ENCODE results near the gene NDUFB3. TPM values are rescaled to one million over a fixed set of nuclear protein-coding genes. Genes with fewer than 3 reads are reported as not detected.

The NDUFB3 gene
- total and polyA plus RNA-seq, 4 donors, result 34.2 to 177 (median 53.2) TPM

DNA sequence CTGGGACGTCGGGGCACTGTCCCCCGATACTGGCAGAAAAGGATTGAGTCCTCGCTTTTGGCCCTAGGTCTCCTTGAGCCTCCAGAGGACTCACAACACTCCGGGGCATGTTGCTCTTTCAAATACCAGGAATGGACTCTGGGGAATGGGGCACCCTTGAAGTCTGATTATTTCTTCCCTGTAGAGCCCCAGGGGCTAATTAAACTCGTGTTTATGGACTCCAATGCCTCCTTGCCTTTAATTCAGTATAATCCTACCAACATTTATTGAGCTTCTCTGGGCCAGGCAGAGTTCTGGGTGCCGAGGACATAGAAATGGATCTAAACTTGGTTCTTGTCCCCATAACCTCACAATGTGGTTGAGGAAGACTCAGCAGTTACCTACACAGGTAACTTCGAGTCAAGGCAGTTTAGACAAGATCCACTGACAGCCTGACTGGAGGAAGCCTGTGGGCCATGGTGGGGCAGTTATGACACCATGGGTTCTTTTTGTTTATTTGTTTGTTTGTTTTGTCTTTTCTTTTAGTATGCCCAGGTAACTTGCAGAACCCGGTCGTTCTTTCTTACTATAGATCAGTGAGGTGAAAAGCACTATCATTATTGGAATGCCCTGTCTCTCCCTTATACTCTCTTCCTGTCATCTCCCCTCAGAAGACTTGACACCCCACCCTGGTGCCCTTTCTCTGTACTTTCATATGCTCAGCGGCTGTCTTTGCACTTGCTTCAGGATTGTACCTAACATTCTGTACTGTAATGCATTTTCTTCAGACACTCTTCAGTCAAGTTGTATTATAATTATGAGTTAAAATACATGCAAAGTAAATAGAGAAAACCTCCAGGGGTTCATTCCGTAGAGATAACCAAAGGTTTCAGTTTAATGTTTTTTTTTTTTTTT, 47.4 kb downstream of the NDUFB3 start:
- TF ChIP-seq HNF4A (conservative IDR thresholded peaks at IDR 0.05), result no peak
- TF ChIP-seq JUND (IDR thresholded peaks at IDR 0.05), result no peak
- TF ChIP-seq, protein P1, sequence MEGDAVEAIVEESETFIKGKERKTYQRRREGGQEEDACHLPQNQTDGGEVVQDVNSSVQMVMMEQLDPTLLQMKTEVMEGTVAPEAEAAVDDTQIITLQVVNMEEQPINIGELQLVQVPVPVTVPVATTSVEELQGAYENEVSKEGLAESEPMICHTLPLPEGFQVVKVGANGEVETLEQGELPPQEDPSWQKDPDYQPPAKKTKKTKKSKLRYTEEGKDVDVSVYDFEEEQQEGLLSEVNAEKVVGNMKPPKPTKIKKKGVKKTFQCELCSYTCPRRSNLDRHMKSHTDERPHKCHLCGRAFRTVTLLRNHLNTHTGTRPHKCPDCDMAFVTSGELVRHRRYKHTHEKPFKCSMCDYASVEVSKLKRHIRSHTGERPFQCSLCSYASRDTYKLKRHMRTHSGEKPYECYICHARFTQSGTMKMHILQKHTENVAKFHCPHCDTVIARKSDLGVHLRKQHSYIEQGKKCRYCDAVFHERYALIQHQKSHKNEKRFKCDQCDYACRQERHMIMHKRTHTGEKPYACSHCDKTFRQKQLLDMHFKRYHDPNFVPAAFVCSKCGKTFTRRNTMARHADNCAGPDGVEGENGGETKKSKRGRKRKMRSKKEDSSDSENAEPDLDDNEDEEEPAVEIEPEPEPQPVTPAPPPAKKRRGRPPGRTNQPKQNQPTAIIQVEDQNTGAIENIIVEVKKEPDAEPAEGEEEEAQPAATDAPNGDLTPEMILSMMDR (IDR thresholded peaks at IDR 0.05; ENCODE audit: low read depth, low read length, missing input control), result no peak
- no peak for TF ChIP-seq HNF4G (IDR thresholded peaks at IDR 0.05)
- TF ChIP-seq GABPA (IDR thresholded peaks at IDR 0.05 in 1 of 2, conservative IDR thresholded peaks at IDR 0.05 in 1 of 2), result no peak
- TF ChIP-seq, protein P2, sequence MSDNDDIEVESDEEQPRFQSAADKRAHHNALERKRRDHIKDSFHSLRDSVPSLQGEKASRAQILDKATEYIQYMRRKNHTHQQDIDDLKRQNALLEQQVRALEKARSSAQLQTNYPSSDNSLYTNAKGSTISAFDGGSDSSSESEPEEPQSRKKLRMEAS (IDR thresholded peaks at IDR 0.05), result no peak
- TF ChIP-seq RAD21 (IDR thresholded peaks at IDR 0.05), result no peak
- TF ChIP-seq FOXA2 (IDR thresholded peaks at IDR 0.05), result no peak
- TF ChIP-seq EGR1 (IDR thresholded peaks at IDR 0.05; ENCODE audit: low read depth in 2 of 2), result no peak
- TF ChIP-seq, protein P3, sequence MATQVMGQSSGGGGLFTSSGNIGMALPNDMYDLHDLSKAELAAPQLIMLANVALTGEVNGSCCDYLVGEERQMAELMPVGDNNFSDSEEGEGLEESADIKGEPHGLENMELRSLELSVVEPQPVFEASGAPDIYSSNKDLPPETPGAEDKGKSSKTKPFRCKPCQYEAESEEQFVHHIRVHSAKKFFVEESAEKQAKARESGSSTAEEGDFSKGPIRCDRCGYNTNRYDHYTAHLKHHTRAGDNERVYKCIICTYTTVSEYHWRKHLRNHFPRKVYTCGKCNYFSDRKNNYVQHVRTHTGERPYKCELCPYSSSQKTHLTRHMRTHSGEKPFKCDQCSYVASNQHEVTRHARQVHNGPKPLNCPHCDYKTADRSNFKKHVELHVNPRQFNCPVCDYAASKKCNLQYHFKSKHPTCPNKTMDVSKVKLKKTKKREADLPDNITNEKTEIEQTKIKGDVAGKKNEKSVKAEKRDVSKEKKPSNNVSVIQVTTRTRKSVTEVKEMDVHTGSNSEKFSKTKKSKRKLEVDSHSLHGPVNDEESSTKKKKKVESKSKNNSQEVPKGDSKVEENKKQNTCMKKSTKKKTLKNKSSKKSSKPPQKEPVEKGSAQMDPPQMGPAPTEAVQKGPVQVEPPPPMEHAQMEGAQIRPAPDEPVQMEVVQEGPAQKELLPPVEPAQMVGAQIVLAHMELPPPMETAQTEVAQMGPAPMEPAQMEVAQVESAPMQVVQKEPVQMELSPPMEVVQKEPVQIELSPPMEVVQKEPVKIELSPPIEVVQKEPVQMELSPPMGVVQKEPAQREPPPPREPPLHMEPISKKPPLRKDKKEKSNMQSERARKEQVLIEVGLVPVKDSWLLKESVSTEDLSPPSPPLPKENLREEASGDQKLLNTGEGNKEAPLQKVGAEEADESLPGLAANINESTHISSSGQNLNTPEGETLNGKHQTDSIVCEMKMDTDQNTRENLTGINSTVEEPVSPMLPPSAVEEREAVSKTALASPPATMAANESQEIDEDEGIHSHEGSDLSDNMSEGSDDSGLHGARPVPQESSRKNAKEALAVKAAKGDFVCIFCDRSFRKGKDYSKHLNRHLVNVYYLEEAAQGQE (IDR thresholded peaks at IDR 0.05), result no peak
- TF ChIP-seq, protein P4, sequence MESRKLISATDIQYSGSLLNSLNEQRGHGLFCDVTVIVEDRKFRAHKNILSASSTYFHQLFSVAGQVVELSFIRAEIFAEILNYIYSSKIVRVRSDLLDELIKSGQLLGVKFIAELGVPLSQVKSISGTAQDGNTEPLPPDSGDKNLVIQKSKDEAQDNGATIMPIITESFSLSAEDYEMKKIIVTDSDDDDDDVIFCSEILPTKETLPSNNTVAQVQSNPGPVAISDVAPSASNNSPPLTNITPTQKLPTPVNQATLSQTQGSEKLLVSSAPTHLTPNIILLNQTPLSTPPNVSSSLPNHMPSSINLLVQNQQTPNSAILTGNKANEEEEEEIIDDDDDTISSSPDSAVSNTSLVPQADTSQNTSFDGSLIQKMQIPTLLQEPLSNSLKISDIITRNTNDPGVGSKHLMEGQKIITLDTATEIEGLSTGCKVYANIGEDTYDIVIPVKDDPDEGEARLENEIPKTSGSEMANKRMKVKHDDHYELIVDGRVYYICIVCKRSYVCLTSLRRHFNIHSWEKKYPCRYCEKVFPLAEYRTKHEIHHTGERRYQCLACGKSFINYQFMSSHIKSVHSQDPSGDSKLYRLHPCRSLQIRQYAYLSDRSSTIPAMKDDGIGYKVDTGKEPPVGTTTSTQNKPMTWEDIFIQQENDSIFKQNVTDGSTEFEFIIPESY (IDR thresholded peaks at IDR 0.05), result no peak
- TF ChIP-seq RXRA (IDR thresholded peaks at IDR 0.05), result no peak
- TF ChIP-seq YY1 (IDR thresholded peaks at IDR 0.05), result no peak
- TF ChIP-seq NR2F2 (IDR thresholded peaks at IDR 0.05), result no peak
- TF ChIP-seq TAF1 (conservative IDR thresholded peaks at IDR 0.05), result no peak
- no peak for TF ChIP-seq SP1 (IDR thresholded peaks at IDR 0.05)
- TF ChIP-seq, protein P5, sequence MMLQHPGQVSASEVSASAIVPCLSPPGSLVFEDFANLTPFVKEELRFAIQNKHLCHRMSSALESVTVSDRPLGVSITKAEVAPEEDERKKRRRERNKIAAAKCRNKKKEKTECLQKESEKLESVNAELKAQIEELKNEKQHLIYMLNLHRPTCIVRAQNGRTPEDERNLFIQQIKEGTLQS (IDR thresholded peaks at IDR 0.05), result no peak
- Histone ChIP-seq H3K27me3 (ENCODE audit: control insufficient read depth in 4 of 4, insufficient read depth in 4 of 4, low read length in 3 of 4) (no peaks in the 10 kb centered on the region), H3K4me1 (ENCODE audit: control insufficient read depth in 4 of 4, insufficient read depth in 4 of 4, low read length in 3 of 4) (peaks cover 6 to 59% (median 43%) of the 10 kb centered on the region in 4 donors), H3K36me3 (ENCODE audit: control insufficient read depth in 4 of 4, insufficient read depth in 3 of 4, low read depth in 1 of 4, low read length in 3 of 4) (peaks cover 0 to 3% (median 0%) of the 10 kb centered on the region in 4 donors), H3K4me3 (ENCODE audit: low read depth in 1 of 3, low read length in 3 of 3) (peak overlapping the region; percentile 60 to 96 (median 82)), H3K9ac (ENCODE audit: low read depth in 1 of 2, low read length in 2 of 2) (peak overlapping the region; percentile 84 to 93), H3K27ac (ENCODE audit: low read depth in 1 of 2, low read length in 2 of 2) (peak overlapping the region; percentile 98 to 99), H3K9me3 (ENCODE audit: control insufficient read depth in 4 of 4, low read length in 3 of 4) (no peaks in the 10 kb centered on the region)
- DNase-seq (ENCODE audit: low spot score), result peak; percentile 46
- 6% methylated on average over 12 of the region's 12 CpGs for WGBS
